GM18511 (cell line): ENCODE results near the gene SRGAP1.
"Not testable (repeated sequence)": the region's sequence is repeated elsewhere in the genome, so short reads cannot be mapped to it uniquely, and the experiment has no call there.

Experiments
- ATAC-seq: cut with Tn5 transposase; IDR thresholded peaks from one replicate; pipeline ENCODE4 v1.9.1; 2021; ENCODE audit warnings: mild to moderate bottlenecking, moderate library complexity; ENCODE audit not compliant: unreplicated experiment

Gene SRGAP1

GRCh38 chr12:64184216-64184615, 339.7 kb downstream of the SRGAP1 start:
- ATAC-seq, result no peak

GRCh38 chr12:64186789-64187188, 342.3 kb downstream of the SRGAP1 start:
- ATAC-seq, result peak; percentile 86

- no peak for ATAC-seq
Observed at GRCh38 chr12:64187370-64187769, 342.9 kb downstream of the SRGAP1 start.

- no peak for ATAC-seq
Observed at GRCh38 chr12:64187794-64188193, 343.3 kb downstream of the SRGAP1 start.

GRCh38 chr12:64189530-64189929, 345.0 kb downstream of the SRGAP1 start:
- ATAC-seq, result no peak

GRCh38 chr12:64190140-64190539, 345.6 kb downstream of the SRGAP1 start:
- ATAC-seq, result no peak

GRCh38 chr12:64192644-64193444, 348.3 kb downstream of the SRGAP1 start:
- ATAC-seq, result peak; percentile 96

- ATAC-seq, result no peak
Observed at GRCh38 chr12:64193931-64194330, 349.4 kb downstream of the SRGAP1 start.

- no peak for ATAC-seq
Observed at GRCh38 chr12:64194333-64195149, 350.0 kb downstream of the SRGAP1 start.

- ATAC-seq, result not testable (repeated sequence)
Observed at GRCh38 chr12:64195841-64196240, 351.3 kb downstream of the SRGAP1 start.

GRCh38 chr12:64203036-64203435, 358.5 kb downstream of the SRGAP1 start:
- no peak for ATAC-seq

- no peak for ATAC-seq
Observed at GRCh38 chr12:64203775-64204174, 359.3 kb downstream of the SRGAP1 start.

- ATAC-seq, result no peak
Observed at GRCh38 chr12:64205542-64205941, 361.0 kb downstream of the SRGAP1 start.

GRCh38 chr12:64207453-64207852, 363.0 kb downstream of the SRGAP1 start:
- ATAC-seq, result no peak
